Caco-2 (cell line): ENCODE measurements around the gene CYP24A1. TPM values are rescaled to one million over a fixed set of nuclear protein-coding genes. Genes with fewer than 3 reads are reported as not detected.

ENCODE experiments used
- BruUV-seq: library from RNA; stranded (reverse); fragments of 400-500 nt; replicated peaks from 2 replicates; lab custom pipeline; 2021; lab: Mats Ljungman, UMichigan
- CTCF ChIA-PET: fragments of 300-600 bp; sonication (Branson Sonifier 250); formaldehyde crosslinking; loops from one replicate; lab custom pipeline; 2022; ENCODE audit warnings: antibody characterized with exemption; lab: Charles Lee
- POLR2A ChIA-PET: fragments of 300-600 bp; sonication (Branson Sonifier 250); formaldehyde crosslinking; loops from one replicate; lab custom pipeline; 2022; ENCODE audit warnings: antibody characterized with exemption; lab: Charles Lee
- DNase-seq, 2 experiments: peaks; one replicate each; pipeline versions ENCODE4 v3.0.0 to v3.0.0-alpha.2; 2020 to 2022
- H3K27me3 ChIP-seq: replicated peaks from 2 replicates; pipeline ENCODE4 v1.6.0; 2011; ENCODE audit warnings: low read length; ENCODE audit not compliant: control insufficient read depth, insufficient read depth
- H3K36me3 ChIP-seq: 2 replicates; pipeline ENCODE4 v1.5.1; 2011; ENCODE audit warnings: low read length; ENCODE audit not compliant: control insufficient read depth, insufficient read depth
- H3K4me1 ChIP-seq: fragments of 250-450 bp; sonication (Bioruptor Pico); 2 replicates; pipeline ENCODE4 v1.5.1; 2020; ENCODE audit warnings: mild to moderate bottlenecking
- H3K4me3 ChIP-seq: 2 replicates; pipeline ENCODE4 v1.5.1; 2011; ENCODE audit warnings: low read depth, mild to moderate bottlenecking, control low read depth, low read length
- H3K9me3 ChIP-seq: fragments of 250-450 bp; sonication (Bioruptor Pico); 2 replicates; pipeline ENCODE4 v1.5.1; 2020; ENCODE audit warnings: mild to moderate bottlenecking, moderate library complexity
- H3K27ac Mint-ChIP-seq: one replicate; pipeline ENCODE4 v1.8.0; 2022; ENCODE audit warnings: mixed read lengths; ENCODE audit not compliant: unreplicated experiment
- H3K27me3 Mint-ChIP-seq: one replicate; pipeline ENCODE4 v1.8.0; 2022; ENCODE audit warnings: mixed read lengths; ENCODE audit not compliant: insufficient read depth, unreplicated experiment
- H3K36me3 Mint-ChIP-seq: one replicate; pipeline ENCODE4 v1.8.0; 2022; ENCODE audit warnings: mild to moderate bottlenecking, mixed read lengths; ENCODE audit not compliant: insufficient read depth, unreplicated experiment
- H3K4me1 Mint-ChIP-seq: one replicate; pipeline ENCODE4 v1.8.0; 2022; ENCODE audit warnings: low read depth, mixed read lengths; ENCODE audit not compliant: unreplicated experiment
- H3K4me3 Mint-ChIP-seq: one replicate; pipeline ENCODE4 v1.8.0; 2022; ENCODE audit warnings: mild to moderate bottlenecking, moderate library complexity, mixed read lengths; ENCODE audit not compliant: unreplicated experiment
- H3K9me3 Mint-ChIP-seq: one replicate; pipeline ENCODE4 v1.8.0; 2022; ENCODE audit warnings: mixed read lengths; ENCODE audit not compliant: unreplicated experiment
- CTCF ChIP-seq, 2 experiments: fragments of 200-600 bp in 1 of 2; IDR thresholded peaks; 1 replicate in 1 of 2; 2 replicates in 1 of 2; pipeline versions ENCODE4 v1.5.1 to v1.8.0; 2011 to 2022; ENCODE audit warnings: antibody characterized with exemption in 1 of 2, control low read depth in 1 of 2, inconsistent platforms in 1 of 2, low read depth in 1 of 2, low read length in 1 of 2, mild to moderate bottlenecking in 1 of 2, moderate library complexity in 1 of 2; ENCODE audit not compliant: insufficient read depth in 1 of 2, severe bottlenecking in 1 of 2, unreplicated experiment in 1 of 2
- intact Hi-C: fragments of 100-400 bp; cut with micrococcal nuclease; formaldehyde crosslinking; loops from one replicate; pipeline ENCODE4 v1.10.0; 2022; ENCODE audit not compliant: unreplicated experiment
- total RNA-seq: library from RNA; stranded (reverse); gene quantifications from 2 replicates; pipeline ENCODE4 v1.2.3, GENCODE V29; 2022

CYP24A1 gene
- total RNA-seq, 1 experiment from 2014 or later, result 3.7 TPM

- ChIA-PET CTCF (no interaction called here), POLR2A (no interaction called here)
- no peak overlapping the region for H3K4me3 ChIP-seq
- DNase-seq, result no peak
- intact Hi-C loops, result no loop called here
- Mint-ChIP-seq H3K4me1 (peaks cover 7% of the 10 kb centered on the region), H3K9me3 (no peaks in the 10 kb centered on the region), H3K27me3 (peaks cover 9% of the 10 kb centered on the region), H3K27ac (no peak overlapping the region), H3K4me3 (no peak overlapping the region), H3K36me3 (no peaks in the 10 kb centered on the region)
- peaks cover 13% of the 10 kb centered on the region; the same call in 1 of the 2 replicates for H3K4me1 ChIP-seq
- no TSS peak for BruUV-seq
- no peaks in the 10 kb centered on the region for H3K36me3 ChIP-seq
- H3K9me3 ChIP-seq, result no peaks in the 10 kb centered on the region
- TF ChIP-seq CTCF (IDR thresholded peaks at IDR 0.05; ENCODE audit: insufficient read depth in 1 of 2, low read depth in 1 of 2, low read length in 1 of 2, severe bottlenecking in 1 of 2, unreplicated experiment in 1 of 2), result no peak
- no peaks in the 10 kb centered on the region for H3K27me3 ChIP-seq
Observed at GRCh38 chr20:54151511-54152226, 22.1 kb downstream of the CYP24A1 start.

- H3K4me3 ChIP-seq, result no peak overlapping the region
- Mint-ChIP-seq H3K9me3 (no peaks in the 10 kb centered on the region), H3K27ac (no peak overlapping the region), H3K4me1 (peaks cover 7% of the 10 kb centered on the region), H3K4me3 (no peak overlapping the region), H3K27me3 (peaks cover 5% of the 10 kb centered on the region), H3K36me3 (no peaks in the 10 kb centered on the region)
- DNase-seq, result no peak
- H3K9me3 ChIP-seq, result no peaks in the 10 kb centered on the region
- H3K27me3 ChIP-seq, result no peaks in the 10 kb centered on the region
- no peaks in the 10 kb centered on the region for H3K36me3 ChIP-seq
- peaks cover 13% of the 10 kb centered on the region; the same call in 1 of the 2 replicates for H3K4me1 ChIP-seq
- intact Hi-C loops, result no loop called here
- ChIA-PET CTCF (no interaction called here), POLR2A (no interaction called here)
- TF ChIP-seq CTCF (IDR thresholded peaks at IDR 0.05; ENCODE audit: insufficient read depth in 1 of 2, low read depth in 1 of 2, low read length in 1 of 2, severe bottlenecking in 1 of 2, unreplicated experiment in 1 of 2), result no peak
- BruUV-seq, result no TSS peak
Observed at GRCh38 chr20:54151075-54151439, 22.7 kb downstream of the CYP24A1 start.

GRCh38 chr20:54149765-54150264, 24.0 kb downstream of the CYP24A1 start:
- no peaks in the 10 kb centered on the region for H3K9me3 ChIP-seq
- Mint-ChIP-seq H3K9me3 (no peaks in the 10 kb centered on the region), H3K4me1 (peaks cover 7% of the 10 kb centered on the region), H3K27ac (no peak overlapping the region), H3K36me3 (no peaks in the 10 kb centered on the region), H3K27me3 (peaks cover 4% of the 10 kb centered on the region), H3K4me3 (no peak overlapping the region)
- intact Hi-C loops, result no loop called here
- no peaks in the 10 kb centered on the region for H3K36me3 ChIP-seq
- DNase-seq, result no peak
- peaks cover 13% of the 10 kb centered on the region; the same call in 1 of the 2 replicates for H3K4me1 ChIP-seq
- ChIA-PET CTCF (no interaction called here), POLR2A (no interaction called here)
- no peak for TF ChIP-seq CTCF (IDR thresholded peaks at IDR 0.05; ENCODE audit: insufficient read depth in 1 of 2, low read depth in 1 of 2, low read length in 1 of 2, severe bottlenecking in 1 of 2, unreplicated experiment in 1 of 2)
- no TSS peak for BruUV-seq
- H3K4me3 ChIP-seq, result no peak overlapping the region
- no peaks in the 10 kb centered on the region for H3K27me3 ChIP-seq
